AG04449 (cell line): ENCODE measurements around the gene CERKL.

ENCODE experiments used
- CTCF ChIA-PET: fragments of 350-600 bp; formaldehyde crosslinking; extraction: SDS; loops from one replicate; lab custom pipeline; 2021; ENCODE audit warnings: antibody characterized with exemption; lab: Yijun Ruan, JAX
- POLR2A ChIA-PET: fragments of 400-600, 350-600 bp; formaldehyde crosslinking; extraction: SDS; loops from one replicate; lab custom pipeline; 2020; ENCODE audit warnings: antibody characterized with exemption, inconsistent platforms; lab: Yijun Ruan, JAX
- DNase-seq: peaks from one replicate; pipeline ENCODE4 v3.0.0-alpha.2; 2010; ENCODE audit warnings: low read depth, low spot score
- H3K4me3 ChIP-seq: 2 replicates; pipeline ENCODE4 v1.5.1; 2011; ENCODE audit warnings: low read depth, mild to moderate bottlenecking, control low read depth, low read length
- CTCF ChIP-seq: IDR thresholded peaks from one replicate; pipeline ENCODE4 v1.5.1; 2011; ENCODE audit warnings: mild to moderate bottlenecking, moderate library complexity, low read length, control low read depth, inconsistent platforms; ENCODE audit not compliant: insufficient read depth; ENCODE audit errors: missing control alignments

The CERKL gene

GRCh38 chr2:181621779-181622490 lies 35.0 kb downstream of the CERKL start:
- POLR2A ChIA-PET = no interaction called here
- CTCF ChIA-PET = no interaction called here
- H3K4me3 ChIP-seq = no peak overlapping the region
- no peak for DNase-seq
- TF ChIP-seq CTCF = no peak

- H3K4me3 ChIP-seq = no peak overlapping the region
- ChIA-PET POLR2A (no interaction called here), CTCF (no interaction called here)
- DNase-seq = no peak
- no peak for TF ChIP-seq CTCF
These were observed 37.4 kb downstream of the CERKL start for GRCh38 chr2:181619516-181619915.

- TF ChIP-seq CTCF = no peak
- CTCF ChIA-PET = interaction anchor here (1.3 kb wide), 1 partner anchor 512 kb away, joined by 3 read pairs; no protein-coding TSS in a partner anchor
- POLR2A ChIA-PET = no interaction called here
- no peak for DNase-seq
- H3K4me3 ChIP-seq = no peak overlapping the region
These were observed 40.2 kb downstream of the CERKL start for GRCh38 chr2:181616715-181617114.

GRCh38 chr2:181614874-181615638 lies 41.8 kb downstream of the CERKL start:
- ChIA-PET CTCF (no interaction called here), POLR2A (no interaction called here)
- no peak overlapping the region for H3K4me3 ChIP-seq
- DNase-seq = no peak
- no peak for TF ChIP-seq CTCF

- POLR2A ChIA-PET = no interaction called here
- CTCF ChIA-PET = interaction anchor here (0.6 kb wide), 1 partner anchor 463 kb away, joined by 3 read pairs; no protein-coding TSS in a partner anchor
- no peak for TF ChIP-seq CTCF
- DNase-seq = no peak
- H3K4me3 ChIP-seq = no peak overlapping the region
These were observed 43.7 kb downstream of the CERKL start for GRCh38 chr2:181613241-181613640.
